SH-SY5Y (cell line): ENCODE results near the gene PRKCSH.

Experiments
- GATA2 ChIP-seq: IDR thresholded peaks from 2 replicates; pipeline ENCODE4 v1.6.1; 2011; ENCODE audit warnings: mild to moderate bottlenecking, low read depth, low read length
- GATA3 ChIP-seq: IDR thresholded peaks from 2 replicates; pipeline ENCODE4 v1.6.1; 2011; ENCODE audit warnings: low read depth, mild to moderate bottlenecking, low read length, moderate library complexity

GRCh38 chr19:11420429-11421370 is 14.7 kb upstream of the PRKCSH start:
- no peak for TF ChIP-seq GATA2
- no peak for TF ChIP-seq GATA3
